Activated CD8-positive, alpha-beta memory T cell treated with anti-CD3 and anti-CD28 coated beads, Interleukin-2, amount 50 U/mL, for 24 hours (primary cell): Measurements from ENCODE around the gene UNC5B.

Experiments used
- DNase-seq: peaks from one replicate; pipeline ENCODE4 v3.0.0-alpha.2; 2020; ENCODE audit errors: extremely low read depth

The UNC5B gene

DNA sequence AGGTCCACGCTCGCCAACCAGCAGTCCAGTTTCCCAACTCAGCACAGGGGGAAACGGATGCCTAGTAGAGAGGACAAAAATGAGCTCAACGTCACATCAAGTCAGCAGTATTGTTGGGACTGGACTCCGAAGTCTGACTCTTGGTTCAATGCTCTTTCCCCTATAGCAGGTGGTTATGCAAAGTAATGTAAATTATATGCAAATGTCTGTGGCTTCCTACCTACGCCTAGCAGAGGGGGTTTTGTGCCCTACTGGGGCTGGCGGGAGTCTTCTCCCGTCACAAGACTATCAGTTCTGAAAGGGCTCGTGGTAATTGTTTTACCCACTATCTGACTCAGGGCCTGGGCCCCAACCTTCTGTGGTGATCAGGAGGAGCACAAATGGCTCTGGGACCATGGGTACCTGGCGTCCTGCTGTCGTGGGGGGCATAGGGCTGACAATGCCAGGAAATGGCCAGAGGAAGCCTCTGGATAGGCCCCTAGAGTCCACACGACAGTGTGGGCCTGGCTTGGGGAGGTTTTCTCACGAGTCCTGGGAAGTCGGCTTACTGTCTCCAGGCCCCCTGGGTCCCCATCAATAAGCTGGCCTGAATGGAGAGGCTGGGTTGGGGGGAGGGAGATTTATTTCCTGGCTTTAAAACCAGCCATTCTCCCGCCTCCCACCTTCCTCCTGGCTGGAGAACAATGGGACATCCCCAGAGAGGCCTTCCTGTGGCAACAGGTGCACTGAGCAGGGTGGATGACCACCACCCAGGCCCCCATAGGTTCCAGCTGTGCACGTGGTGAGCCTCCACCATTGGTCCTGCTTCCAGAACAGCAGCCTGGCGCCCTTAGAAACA is 41.8 kb downstream of the UNC5B start:
- no peak for DNase-seq

DNA sequence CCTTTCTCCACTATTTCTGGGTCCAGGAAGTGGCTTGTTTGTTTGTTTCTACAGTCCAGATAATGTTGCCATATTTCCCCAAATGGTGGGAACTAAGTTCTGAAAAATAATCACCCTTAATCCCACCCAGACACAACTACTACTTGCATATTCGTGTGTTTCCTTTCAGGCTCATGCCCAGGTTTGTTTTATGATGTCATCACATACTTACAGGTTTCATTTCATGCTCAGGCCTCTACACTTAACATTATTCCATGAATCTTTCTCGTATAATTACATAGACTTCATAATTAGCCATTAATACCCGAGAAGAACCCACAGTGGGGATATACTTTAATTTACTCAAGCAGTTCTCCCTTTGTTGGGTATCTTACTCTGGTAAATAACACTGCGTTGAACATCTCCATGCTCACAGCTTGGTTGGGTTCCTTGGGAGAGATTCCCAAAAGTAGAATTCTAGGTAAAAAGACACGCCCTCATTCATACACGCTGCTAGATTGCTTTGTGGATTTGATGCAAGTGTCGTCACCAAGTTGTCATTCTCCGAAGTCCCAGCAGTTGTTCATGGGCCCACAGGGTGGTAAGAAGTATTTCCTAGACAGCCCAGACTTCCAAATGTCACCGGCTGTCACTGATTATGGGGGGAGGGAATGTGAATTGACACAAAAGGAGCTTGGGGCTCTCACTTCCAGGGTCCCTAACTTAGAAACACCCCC is 42.6 kb downstream of the UNC5B start:
- no peak for DNase-seq

DNA sequence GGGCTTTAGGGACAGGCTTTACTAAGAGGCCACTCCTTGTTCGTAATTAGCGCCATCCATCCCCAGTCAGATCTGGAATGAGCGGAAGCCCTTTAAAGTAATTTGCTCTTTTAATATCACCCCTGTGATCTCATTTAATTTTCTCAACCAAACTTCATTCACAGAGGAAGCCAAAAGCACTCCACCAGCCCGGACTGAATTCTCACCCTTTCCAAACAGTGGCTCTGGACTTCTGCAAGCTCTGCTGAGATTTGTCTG is 43.1 kb downstream of the UNC5B start:
- DNase-seq = no peak

DNA sequence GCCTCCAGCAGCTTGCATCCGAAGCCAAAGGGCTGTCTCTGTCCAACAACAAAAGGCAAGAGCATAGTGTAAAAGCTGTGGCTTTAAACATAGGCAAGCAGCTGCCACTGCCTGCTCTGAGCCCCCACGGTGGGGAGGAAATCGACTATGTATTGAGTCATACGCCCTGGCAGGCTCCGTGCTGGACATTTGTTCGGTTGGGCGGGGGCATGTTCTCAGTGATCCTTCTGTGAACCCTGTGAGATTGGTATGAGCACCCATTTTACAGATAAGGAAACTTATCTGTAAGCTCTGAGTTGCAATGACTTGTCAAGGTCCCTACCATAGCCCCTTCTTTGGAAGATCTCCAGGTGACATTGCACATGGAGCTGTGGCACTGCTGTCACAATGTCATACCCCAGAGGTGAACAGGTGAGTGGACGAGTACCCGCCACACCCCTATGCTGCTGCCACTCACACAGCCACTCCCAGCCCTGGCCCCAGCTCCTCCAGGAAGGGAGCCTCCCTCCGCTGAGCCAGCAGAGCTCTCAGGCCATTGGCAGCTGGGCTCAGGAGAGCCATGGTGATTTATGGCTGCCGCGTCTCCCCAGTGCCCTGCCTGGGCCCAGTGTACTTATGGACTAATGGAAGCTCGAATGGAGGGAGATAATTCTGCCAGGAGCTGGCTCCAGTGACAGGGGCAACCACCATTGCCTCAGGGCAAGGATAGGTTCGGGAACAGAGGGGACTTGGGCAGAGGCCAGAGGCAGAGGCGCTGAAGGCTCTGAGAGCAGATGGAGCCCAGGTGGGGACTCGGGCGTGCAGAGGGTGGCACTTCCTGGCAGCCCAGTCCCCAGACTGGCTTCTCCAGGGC is 43.7 kb downstream of the UNC5B start:
- no peak for DNase-seq

DNA sequence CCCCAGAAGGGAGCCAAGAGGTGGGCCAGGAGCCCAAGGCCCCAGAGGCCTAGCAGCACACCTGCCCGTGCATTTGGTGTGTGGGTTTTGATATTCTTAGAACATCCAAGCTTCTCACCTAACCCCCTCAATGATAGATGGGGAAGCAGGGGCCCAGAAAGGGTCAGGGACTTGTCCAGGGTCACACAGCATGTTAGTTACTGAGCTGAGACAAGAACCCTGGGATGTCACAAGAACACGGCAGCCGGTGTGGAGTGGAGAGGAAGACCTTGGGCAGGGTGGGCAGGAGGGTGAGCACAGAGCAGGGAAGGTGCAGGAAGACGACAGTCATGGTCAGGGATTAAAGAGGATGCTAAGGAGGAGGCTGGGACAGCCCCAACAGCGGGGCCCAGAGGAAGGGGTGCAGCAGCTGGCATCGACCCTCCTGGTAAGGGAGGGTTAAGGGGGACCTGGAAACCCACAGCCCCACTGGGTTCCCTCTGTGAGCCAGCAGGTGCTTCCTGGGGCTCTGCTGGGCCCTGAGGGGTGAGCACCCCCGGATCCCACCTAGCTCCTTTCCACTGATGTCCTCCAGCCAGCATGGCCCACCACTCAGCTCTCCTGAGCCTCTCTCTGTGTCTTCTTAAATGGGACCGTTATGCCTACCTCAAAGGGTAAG is 44.4 kb downstream of the UNC5B start:
- no peak for DNase-seq

DNA sequence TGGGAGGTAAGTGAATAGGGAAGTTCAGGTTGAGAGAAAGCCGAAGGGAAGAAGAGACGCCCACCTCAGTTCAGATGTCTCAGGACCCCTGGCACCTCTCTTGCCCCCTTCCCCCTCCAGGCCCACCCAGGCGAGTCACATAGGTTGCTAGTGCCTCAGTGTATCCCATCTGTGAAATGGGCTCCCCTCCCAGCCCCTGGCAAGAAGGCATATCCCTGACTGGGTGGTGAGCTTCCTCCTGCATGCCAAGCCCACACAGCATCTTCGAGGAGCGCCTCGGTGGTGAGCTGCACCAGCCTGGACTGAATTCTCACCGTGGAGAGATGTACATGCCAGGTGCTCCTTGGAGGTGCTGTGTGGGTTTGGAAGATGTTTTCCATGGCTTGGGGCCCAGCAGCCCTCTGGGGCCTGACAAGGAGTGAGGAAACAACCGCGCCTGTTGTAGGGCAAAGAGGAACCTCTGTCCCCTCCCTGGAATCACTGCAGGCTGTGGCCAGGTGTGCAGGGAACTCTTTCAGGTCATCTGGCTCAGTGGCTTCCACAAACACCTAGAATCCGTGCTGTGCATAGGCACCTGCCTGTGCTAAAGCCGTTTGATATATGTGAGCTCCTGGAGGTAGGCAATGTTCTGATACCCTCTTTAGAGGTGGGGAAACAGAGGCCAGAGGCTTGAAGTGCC is 45.1 kb downstream of the UNC5B start:
- no peak for DNase-seq

DNA sequence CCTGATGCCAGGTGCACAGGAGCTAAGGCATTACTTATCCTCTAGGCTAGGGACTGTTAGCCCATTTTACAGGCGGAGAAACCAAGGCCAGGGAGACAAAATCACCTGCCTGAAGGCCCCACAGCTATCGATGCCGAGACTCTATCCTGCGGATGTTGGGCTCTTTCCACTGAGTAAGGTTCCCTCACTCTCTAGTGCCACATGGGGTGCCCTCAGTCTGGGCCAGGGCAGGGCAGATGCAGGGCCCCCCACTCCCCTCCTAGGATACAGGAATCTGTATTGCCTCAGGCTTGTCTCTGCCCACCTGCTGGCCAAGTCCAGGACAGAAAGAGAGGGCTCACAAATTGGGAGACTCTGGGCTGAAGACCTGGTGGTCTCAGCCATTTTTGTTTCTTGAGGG is 45.7 kb downstream of the UNC5B start:
- DNase-seq = no peak

DNA sequence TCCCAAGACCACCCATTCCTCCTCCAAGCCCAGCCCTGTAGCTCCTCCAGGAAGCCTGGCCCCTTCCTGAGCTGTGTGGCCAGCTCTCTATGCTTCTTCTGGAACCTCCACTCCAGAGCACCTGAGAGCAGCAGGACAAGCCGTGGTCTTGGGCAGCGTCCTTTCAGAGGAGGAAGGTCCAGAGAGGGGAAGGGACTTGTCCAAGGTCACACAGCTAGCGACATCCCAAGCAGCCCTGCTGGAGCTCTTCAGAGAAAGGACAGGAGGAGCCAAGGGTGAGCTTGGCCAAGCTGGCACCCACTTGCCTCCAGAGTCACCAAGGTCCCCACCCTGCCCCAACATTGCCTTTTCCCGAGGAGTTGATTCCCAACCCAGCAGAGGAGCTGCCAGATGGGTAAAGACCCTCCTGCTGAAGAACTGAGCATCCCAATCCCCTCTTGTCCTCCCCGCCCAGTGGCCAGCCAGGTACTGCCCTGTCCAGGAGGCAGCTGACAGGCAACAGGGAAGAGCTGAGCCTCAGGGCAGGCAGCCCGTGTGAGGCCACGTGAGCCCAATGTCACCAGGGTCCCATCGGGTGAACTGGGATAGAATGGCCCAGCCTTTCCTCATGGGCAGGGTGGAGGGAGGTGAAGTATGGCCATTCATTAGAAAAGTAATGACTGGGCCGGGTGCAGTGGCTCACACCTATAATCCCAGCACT is 46.2 kb downstream of the UNC5B start:
- DNase-seq = no peak

DNA sequence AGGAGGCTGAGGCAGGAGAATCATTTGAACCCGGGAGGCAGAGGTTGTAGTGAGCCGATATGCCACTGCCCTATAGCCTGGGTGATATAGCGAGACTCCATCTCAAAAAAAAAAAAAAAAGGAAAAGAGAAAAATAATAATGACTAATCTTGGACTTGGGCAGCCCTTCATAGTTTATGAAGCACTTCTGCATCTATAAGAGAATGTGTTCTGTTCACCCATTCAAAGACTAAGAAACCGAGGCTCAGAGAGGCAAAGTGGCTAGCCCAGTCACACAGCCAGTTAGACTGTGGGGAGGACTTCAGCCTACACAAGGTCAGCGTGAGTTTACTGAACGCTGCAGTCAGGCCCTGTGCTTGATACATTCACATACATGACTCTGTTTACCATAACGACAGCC is 46.9 kb downstream of the UNC5B start:
- DNase-seq = no peak

DNA sequence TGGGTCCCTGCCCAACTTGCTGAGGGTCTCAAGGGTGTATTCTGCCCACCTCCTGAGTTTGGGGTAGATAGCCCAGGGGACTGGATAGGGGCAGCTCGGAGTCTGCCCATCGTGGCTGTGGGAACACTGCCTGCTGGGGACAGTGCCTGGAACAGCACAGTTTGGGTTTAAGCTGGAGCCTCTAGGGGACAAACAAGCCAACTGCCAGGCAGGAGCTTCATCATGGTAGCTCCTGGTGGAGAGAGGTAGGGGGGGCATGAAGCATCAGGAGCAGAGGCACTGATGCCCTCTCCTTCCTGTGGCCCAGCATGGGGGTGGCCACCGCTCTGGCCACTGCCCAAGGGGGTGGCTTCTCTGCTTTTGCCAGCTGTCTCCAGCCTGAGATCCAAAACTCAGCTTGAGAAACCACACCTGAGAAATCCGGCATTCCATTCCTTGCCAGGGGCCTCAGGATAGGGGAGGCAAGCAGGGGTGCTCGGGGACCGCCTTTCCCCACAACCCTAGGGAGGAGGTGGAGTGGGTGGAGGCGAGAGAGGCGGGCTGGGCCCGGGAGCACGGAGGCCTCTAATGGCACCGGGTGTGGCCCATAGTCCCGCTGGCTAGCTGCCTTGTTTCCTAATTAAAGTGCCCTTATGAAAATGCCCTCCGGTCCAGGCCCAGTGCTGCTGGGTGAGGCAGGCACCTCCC is 47.6 kb downstream of the UNC5B start:
- no peak for DNase-seq

DNA sequence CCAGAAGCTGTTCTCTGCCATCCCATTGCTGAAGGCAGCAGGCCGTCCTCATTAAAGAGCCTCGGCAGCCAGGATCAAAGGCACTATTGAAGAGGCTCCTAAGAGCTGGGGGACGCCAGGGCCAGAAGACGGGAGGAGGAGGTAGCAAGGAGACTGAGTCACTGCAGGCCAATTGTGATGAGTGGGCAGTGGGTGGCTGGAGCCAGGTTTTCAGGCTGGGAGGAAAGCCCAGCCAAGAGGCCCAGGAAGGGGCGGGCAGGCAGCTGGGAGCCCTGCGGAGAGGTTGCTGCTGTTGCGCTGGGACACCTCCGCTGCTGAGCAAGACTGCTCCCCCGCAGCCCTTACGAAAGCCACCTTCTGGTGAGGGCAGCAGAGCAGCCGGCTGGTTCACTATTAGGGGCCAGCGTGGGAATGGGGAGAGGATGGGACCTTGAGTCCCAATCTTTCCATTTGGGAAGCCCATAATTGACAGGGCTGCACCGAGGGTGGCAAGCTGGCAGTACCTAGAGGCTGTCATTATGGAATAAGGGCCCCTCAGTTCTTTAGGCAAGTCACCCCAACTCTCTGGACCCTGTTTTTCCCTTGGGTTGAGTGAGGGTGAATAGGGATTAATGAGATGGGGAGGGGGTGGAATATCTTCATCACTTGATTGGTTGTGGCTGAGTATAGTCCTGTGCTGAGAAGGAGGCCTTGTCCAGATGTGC is 48.4 kb downstream of the UNC5B start:
- no peak for DNase-seq

DNA sequence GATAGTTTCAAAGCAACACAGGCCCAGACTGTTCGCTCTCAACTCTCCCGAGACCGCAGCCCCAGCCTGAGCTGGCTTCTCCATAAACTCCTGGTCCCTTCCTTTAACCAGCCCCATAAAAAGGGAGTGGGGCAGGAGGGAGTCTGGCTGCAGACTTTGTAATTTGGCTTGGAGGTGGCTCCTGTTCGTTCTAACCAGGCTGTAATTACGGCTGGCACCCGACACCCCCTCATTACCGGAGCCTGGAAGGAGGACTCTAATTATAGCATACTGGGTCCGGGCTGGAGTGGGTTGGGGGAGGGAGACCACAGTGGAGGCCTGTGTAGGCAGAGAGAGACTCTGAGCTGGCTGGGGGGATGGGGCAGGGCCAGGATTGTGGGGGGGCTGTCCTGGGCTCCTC is 49.7 kb downstream of the UNC5B start:
- DNase-seq = no peak

DNA sequence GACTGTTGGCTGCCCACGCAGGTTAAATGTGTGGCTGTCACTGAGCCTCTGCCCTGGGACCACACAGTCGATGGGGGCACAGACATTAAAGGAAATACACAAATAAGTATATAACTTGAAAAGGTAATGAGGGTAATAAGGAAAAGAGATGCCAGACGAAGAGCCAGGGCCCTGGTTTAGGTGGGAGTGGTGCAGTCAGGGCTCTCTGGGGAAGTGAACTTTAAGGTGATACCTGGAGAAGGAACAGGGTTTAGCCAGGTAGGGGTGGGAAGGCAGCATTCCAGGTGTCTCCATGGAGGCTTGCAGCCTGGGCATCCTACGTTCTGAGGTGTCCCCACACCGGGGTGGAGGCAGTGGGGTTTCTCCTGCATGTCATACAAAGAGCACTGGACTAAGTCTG is 50.4 kb downstream of the UNC5B start:
- DNase-seq = no peak

DNA sequence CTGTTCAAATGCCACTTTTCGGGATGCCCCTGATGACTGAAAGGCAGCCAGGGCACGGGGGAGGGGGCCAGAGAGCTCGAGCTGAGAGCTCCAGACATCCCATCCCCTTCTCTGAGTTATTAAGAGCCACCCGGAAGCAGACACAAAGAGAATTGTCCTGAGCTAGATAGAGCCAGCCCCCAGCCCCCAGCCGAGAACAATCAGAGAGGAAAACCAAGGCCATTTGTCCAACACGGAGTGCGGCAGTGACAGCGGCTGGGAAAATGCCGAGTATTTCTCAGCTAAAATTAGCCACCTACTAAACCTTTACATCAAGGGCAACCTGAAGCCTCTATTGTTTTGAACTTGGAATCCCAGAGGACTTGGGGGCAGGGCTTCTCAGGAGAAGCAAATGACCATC is 51.0 kb downstream of the UNC5B start:
- DNase-seq = no peak

DNA sequence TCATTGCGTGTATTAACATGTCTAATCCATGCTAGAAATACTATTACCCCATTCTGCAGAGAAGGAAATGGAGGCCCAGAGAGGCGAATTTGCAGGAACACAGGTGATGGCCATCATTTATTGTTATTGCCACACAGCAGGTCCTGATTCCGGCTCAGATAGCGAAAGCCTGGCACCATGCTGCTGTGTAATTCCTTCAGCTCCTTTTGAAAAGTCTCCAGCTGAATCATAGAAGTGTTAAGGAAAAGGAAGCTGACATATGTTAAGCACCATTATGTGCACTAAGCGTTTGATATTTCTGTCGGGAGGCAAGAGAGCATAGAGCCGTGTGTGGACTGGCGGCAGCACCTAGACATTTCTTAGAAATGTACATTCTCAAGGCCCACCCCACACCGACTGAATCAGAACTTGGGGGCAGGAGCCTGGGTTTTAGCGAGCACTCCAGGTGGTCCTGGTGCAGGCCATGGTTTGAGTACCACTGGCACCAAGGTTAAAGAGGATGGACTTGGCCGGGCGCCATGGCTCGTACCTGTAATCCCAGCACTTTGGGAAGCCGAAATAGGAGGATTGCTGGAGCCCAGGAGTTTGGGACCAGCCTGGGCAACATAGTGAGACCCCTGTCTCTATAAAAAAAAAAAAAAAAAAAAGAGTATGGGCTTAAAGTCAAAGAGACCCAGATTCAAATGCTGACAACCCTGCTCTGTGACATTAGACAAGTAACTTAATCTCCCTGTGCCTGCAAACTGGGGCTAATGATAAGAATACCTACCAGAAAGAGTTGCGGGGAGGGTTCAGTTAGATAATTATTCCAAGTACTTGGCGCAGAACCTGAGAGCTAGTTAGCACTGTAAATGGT is 52.2 kb downstream of the UNC5B start:
- DNase-seq = no peak

DNA sequence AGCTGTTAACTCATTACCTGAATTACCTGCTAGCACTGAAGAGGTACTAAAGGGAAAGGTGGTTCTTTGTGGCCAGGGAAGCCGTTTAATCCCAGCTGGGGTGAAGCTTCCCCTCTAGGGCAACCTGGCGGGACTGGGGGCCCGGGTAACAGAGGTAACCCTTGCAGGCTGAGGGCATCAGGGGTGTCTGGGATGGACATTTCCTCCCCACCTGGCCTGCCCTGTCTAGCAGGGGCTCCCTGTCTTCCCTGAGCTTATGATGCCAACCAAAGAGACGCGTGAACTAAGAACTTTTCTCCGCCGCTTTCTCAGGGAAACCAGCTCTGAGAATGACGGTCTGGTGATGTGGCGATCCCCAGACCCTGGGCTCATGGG is 52.8 kb downstream of the UNC5B start:
- DNase-seq = no peak

DNA sequence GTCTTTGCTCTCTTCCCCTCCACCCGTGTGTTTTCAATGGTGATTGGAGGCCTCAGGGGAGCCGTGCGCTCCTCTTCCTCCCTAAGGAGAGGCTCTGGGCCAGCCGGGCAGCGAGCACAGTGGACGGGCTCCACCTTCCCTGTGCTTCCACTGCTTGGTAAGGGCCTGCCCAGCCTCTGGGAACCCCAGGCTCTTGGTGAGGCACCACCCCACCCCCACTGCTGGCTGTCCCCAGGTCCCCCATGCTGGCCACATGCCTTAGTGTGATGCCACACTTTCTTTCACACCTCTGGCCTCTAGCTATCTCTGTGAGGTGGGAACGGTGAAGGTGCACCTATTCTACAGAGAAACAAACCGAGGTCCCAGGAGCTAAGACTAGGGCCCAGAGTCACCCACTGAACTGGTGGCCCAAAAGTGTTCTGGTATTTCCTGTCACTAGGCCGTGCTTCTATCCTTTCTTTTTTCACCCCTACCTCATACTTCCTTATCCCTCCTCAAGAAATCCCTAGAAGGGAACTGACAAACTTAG is 53.3 kb downstream of the UNC5B start:
- DNase-seq = no peak

DNA sequence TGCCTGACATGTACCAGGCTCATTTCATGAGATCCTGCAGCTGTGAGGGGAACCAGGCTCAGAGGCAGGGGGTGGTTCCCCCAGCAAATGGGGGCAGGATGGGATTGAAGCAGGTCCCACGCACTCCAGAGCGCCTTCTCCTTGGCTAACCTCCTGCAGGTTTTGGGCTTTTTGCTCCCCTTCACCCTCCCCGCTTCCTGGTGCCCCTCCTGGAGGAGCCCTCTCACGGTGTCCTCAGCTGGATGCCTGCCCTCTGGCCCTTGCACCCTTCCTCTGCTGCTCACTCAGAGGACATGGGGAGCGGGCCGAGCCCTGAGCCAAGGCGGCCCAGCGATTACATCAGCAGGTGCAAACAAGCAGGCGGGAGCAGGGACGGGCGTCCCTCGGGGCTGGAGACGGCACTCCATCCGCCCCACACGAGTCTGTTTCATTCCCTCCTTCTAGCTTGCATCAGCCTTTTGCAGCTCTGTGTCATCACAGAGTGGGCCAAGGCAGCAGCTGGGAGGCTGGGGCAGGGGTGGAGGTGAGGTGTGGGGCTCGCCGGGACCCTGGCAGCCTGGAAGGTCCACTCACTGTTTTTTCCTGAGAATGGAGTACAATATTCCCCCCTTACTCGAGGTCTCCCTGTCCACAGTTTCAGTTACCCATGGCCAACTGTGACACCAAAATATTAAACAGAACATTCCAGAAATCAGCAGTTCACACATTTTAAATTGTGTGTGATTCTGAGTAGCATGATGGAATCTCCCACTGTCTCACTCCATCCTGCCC is 54.0 kb downstream of the UNC5B start:
- DNase-seq = no peak
